ENCODE data around the gene CADM1.

GRCh38 chr11:115473167-115473566 is 31.0 kb downstream of the CADM1 start:
- TF ChIP-seq CTCF (IDR thresholded peaks at IDR 0.05): no peak
- TF ChIP-seq POLR2AphosphoS5 (IDR thresholded peaks at IDR 0.05): no peak

Measured in stomach (tissue), 4 donors.